HG02588 (cell line): ENCODE measurements around the gene CCDC85C.
A peak's percentile ranks its signal among the peaks of the same experiment; 100 is the strongest.

Experiments used
- ATAC-seq: cut with Tn5 transposase; IDR thresholded peaks from one replicate; pipeline ENCODE4 v1.9.1; 2021; ENCODE audit warnings: mild to moderate bottlenecking, moderate library complexity; ENCODE audit not compliant: unreplicated experiment

Gene CCDC85C

GRCh38 chr14:99630202-99630601, 26.2 kb upstream of the CCDC85C start:
- ATAC-seq = no peak

- peak; percentile 58 for ATAC-seq
These were observed 25.0 kb upstream of the CCDC85C start for GRCh38 chr14:99628887-99629618.

DNA sequence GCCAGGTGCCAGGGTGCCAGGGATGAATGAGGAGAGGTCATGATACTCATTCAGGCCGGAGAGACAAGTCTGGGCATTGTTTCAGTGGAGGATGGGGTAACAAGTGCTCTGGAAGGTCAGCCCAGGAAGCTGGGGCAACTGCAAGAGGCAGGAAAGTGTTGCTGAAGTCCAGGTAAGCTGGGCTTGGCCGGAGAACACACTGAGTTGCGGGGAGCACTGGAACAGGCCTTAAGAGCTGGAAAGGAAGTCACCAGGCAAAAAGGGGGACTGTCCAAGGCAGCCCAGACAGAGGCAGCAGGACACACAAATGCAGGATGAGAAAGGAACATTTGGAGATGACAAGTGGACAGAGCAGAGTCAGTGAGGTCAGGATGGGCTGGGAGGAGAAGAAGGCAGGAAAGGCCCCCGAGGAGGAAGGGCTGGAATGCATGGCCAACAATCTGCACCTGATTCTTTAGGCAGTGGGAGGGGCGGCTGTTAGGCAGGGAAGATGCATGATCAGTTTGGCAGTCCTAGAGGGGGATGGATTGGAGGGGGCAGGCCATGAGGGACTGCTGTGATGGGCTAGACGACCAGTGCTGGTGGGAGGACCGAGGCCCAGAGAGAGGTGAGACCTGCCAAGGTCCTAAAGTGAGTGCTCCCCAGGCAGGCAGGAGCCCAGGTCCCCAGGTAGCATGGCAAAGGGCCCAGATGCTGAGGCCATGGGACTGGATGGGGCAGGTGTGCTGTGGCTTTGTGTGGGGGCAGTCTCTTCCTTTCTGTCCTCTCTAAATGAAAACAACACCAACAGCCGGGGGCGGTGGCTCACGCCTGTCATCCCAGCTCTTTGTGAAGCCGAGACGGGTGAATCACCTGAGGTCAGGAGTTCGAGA, 23.7 kb upstream of the CCDC85C start:
- no peak for ATAC-seq

DNA sequence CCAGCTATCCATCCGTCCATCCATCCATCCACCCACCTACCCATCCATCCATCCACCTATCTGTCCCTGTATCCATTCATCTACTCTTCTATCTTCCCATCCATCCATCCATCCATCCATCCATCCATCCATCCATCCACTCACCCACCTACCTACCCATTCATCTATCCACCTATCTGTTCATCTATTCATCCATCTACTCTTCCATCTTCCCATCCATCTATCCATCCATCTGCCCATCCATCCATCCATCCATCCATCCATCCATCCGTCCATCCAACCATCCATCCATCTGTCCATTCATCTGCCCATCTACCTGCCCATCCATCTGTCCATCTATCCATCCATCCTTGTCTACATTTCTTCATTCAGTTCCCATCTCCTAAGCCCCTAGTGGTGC, 23.1 kb upstream of the CCDC85C start:
- no peak for ATAC-seq

DNA sequence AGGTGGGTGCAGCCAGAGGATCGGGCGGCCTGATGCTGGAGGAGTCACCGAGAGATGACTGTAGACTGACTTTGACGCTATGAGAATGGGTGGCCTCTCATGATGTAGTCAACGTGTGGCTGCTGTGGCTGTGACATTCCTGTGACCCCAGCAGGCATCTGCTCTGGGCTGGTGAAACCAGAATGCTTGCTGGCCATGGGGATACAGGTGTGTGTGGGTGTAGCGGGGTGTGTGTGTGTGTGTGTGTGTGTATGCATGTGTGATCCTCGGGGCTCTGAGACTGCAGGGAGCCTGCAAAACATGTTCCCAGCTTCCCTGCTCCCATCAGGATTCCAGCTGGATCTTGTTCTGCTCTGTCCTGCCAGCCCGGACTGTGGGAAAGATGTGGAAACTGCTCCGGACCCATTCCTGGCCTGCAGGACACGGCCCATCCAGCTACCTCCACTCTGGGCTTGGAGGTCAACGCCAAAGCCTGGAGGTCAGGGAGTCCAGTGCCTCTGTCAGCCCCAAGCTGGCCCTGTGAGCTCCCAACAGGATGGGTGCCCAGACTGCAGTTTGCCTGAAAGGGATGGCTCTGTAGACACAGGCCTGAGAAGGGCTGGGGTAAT, 22.1 kb upstream of the CCDC85C start:
- no peak for ATAC-seq

- no peak for ATAC-seq
These were observed 21.5 kb upstream of the CCDC85C start for GRCh38 chr14:99625476-99625875.

DNA sequence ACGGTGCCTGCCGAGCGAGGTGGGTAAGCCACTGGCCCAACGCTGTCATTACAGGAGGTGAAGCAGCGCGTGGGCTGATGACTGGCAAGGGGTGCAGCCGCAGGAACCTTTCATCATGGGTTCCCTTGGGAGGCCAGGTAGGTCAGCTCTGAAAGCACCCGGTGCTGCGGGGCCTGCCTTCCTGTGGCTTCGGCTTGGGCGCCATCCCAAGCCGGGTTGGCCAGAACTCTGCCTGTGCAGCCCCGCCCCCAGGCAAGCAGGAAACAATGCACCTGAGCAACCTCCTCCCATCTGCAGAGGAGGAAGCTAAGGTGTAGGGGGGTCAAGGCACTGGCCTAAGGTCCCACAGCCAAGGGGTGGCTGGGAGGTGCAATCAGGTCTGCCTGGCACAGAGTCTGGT, 21.0 kb upstream of the CCDC85C start:
- no peak for ATAC-seq

GRCh38 chr14:99624024-99624423, 20.0 kb upstream of the CCDC85C start:
- ATAC-seq = no peak

DNA sequence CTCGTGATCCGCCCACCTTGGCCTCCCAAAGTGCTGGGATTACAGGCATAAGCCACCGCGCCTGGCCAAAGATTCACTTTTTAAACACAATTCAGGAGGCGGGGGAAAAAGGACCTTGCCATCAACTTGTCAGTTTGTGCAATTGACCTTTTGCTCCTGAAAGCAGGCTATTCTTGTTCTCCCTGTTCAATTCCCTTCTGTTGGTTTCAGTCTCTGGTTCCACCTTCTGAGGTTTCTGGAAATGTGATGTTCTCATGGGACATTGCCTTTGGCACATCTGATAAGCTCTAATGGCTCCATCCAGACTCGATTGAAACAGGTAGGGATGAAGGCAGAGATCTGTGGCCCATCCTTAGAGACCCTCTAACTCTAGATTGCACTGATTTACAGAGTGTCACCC, 17.9 kb upstream of the CCDC85C start:
- no peak for ATAC-seq

DNA sequence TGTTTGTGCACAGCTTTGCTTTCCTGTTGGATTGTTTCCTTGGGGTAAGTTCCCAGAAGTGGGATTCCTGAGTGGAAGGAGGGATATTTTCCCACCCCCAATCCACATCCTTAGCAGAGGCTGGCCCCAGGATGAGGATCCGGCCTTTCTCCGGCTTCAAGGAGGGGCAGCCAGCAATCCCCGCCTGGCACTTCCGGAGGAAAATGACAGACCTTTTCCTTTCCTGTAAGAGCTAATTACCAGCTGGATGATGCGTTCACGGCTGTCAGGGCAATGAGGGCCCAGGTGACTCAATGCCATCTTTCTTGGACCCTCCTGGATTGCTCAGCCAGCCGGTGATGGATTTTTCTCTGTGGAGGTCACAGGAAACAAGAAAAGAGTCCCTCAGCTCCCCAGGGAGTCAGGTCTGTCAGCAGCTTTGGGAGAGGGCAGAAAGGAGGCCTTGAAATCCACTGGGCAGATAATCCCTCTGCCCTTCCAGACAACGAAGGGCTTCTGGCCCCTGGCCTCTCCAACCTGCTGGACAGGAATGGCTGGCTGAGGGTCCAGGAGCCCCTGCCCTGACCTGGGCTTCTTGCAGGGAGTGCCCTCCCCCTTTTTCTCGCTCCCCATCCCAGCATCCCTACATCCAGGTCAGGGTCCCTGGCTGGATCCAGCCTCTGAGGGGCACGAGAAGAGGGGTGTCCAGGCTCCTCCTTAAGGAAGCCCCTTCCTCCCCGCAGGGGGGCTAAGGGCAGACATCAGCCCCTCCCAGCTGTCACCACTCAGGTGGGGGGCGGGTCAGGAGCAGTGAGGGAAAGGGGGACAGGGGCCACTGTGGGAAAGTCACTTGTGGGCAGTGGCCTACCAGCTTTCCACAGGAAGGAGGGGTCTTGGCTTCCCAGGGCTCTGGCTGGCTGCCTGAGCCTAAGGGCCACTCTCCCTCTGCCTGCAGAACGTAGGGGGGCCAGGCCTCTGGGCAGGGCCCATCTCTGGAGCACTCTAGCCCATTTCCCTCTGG, 16.1 kb upstream of the CCDC85C start:
- no peak for ATAC-seq

DNA sequence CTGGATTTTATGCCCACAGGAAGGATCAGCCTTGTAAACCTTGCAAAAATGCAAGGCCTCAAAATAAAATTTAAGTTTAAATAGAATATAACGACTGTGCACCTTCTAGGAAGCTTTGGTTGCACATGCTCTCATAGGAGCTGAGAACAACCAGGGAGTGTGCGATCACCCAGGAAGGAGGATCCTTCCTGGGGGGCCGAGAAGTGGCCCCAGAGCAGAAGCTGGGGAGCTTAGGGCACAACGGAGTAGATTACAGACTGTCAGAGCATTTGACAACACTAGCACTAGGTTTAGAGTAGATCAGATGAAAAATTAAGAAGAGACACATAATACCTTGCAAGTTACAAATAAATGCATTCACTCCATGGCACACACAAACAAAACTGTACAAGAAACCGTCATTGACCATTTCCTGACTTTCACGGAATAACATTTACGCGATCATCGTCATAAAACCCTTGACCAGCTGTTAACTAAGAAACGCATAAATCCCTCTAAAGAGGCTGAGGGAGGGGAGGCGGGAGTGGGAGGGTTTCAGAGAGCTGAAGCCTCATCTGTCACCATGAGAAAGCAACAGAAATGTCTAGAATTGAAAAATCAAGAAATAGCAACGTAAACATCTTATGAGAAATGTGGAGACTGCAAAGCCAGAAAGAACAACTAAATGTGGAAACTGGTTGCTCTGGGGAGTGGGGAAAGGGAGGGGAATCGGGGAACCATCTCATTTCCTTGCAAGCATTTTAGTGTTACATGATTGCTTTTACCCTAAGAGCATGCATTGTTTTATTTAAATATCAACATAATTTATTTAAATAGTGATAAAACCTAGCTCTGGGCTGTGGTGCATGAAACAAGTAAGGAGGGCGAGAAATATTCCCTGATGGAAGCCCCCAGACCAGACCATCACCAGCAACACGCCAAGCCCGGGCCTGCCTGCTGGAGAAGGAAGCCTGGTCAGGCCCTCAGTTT, 13.1 kb upstream of the CCDC85C start:
- no peak for ATAC-seq

DNA sequence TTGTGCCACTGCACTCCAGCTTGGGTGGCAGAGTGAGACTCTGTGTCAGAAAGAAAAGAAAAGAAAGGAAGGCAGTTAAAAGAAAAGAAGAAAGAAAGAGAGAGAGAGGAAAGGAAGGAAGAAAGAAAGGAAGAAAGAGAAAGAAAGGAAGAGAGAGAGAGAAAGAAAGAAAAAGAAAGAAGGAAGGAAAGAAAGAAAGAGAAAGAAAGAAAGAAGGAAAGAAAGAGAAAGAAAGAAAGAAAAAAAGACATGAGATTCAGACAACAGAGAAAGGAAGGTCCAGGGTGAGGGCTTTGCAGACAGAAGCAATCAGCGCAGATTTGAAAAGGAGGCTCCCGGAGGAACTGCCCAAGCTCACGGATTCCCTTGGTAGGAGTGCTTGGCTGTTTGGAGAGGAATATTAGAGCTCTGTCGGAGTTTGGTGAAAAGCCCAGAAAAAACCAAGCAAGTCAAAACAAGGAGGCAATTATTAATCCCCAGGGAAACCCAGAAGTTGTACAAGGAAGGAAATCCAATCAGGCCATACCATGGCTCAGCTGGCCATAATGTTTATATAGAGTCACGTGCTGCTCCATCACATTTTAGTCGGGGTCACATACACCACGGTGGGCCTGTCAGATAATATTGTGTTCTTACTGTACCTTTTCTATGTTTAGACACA, 11.6 kb upstream of the CCDC85C start:
- no peak for ATAC-seq

DNA sequence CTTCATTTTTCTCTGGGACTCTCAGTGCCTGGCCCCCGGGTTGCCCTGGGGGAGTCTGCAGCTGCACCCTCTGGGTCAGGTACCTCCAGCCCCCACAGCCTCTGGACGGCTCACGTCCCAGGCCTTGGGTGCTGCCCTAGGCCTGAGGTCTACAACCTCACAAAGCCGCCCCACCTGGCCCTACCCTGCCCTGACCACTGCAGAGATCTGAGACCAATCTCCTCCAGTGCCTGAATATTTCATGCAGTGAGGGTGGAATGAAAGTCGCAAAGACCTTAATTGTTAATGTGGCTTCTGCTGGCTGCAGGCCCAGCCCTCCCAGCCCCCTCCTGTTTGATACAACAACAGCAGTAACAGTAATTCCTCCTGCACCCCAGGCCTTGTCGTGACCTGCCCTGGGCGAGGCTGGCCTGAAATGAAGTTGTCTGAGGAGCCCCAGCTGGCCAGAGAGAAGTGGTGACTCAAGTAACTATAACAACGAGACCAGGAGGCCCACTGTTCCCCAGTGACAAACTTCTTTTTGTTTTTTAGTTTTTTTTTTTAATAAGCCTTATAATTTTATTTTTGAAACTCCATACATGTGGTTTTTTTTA, 8.8 kb upstream of the CCDC85C start:
- ATAC-seq = no peak

DNA sequence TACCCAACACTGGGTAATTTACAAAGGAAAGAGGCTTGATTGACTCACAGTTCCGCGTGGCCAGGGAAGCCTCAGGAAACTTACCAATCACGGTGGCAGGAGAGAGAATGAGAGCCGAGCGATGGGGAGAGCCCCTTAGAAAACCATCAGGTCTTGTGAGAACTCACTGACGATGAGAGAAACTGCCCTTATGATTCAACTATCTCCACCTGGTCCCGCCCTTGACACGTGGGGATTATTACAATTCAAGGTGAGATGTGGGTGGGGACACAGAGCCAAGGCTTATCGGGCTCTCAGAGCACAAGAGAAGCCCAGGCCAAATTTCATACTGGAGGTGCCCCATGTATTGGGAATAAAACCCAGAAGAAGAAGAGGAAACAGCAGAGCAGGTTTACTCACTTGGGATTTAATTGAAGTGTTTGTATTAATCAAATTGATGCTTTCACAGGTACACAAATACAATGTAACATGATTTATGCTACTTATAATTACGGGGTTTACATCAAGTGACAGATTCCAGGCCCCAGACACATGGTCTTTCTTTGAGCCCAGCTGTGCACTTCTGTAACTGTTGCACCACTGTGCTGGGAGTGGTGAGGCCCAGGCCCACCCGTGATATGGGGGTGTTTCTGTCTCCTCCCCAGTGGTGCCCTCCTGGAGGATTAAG, 8.2 kb upstream of the CCDC85C start:
- no peak for ATAC-seq

DNA sequence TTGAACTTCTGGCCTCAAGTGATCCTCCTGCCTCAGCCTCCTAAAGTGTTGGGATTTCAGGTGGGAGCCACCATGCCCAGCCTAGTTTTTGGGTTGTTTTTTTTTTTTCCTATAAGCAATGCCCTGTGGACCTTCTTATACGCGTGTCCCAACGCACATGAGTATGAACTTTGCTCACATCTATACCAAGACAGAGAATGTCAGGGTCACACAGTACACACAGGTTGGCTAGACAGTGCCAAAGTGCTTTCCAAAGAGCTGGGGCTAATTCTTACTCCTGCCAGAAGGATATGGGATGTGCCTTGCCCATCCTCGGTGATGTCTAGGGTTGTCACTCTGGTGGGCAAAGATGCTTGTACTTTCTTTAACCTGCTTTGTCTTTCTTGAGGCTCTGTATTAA, 7.6 kb upstream of the CCDC85C start:
- no peak for ATAC-seq

GRCh38 chr14:99609245-99610170, 5.5 kb upstream of the CCDC85C start:
- no peak for ATAC-seq

DNA sequence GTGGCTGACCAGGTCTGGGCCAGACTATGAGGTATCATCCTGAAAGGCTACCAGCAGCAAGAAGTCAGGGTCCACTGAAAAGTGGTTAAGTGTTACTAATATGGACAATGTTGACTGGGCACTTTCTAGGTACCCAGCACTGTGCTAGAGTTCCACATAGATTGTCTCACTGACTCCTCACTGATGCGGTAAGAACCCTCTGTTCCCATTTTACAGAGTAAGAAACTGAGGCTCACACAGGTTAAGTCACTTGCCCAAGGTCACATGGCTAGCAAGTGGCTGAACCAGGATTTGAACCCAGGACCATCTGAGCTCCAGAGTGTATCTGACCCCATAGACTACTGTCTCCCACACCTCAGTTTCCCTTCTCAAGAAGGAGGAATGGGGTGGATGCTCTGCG, 4.6 kb upstream of the CCDC85C start:
- ATAC-seq = no peak
